NOMO-1 treated with DMSO at 0.1 percent for 48 hours (cell line): ENCODE data around the gene ADCY1.

Source experiments
- DNase-seq: peaks from one replicate; lab custom pipeline; 2025; ENCODE audit not compliant: unreplicated experiment; lab: John Stamatoyannopoulos, UW

Gene ADCY1

DNA sequence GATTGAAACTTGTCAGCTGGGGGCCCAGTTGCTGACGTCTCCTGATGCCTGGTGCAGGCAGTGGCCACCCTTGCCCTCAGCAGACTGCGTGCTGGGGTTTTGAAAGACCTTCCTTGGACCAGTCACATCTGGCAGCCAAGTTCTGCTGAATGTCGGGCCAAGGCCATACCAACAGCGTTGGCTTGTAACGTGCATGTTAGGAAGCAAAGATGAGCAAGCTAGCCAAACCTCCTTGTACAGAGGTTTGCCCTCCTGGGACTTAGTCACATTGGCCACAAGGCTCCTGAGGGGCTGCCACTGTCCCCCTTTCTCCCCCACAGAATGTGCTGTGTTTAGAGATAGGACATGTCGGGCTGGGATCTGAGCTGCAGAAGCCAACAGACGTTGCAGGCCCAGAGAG, 49.0 kb downstream of the ADCY1 start:
- DNase-seq = no peak

DNA sequence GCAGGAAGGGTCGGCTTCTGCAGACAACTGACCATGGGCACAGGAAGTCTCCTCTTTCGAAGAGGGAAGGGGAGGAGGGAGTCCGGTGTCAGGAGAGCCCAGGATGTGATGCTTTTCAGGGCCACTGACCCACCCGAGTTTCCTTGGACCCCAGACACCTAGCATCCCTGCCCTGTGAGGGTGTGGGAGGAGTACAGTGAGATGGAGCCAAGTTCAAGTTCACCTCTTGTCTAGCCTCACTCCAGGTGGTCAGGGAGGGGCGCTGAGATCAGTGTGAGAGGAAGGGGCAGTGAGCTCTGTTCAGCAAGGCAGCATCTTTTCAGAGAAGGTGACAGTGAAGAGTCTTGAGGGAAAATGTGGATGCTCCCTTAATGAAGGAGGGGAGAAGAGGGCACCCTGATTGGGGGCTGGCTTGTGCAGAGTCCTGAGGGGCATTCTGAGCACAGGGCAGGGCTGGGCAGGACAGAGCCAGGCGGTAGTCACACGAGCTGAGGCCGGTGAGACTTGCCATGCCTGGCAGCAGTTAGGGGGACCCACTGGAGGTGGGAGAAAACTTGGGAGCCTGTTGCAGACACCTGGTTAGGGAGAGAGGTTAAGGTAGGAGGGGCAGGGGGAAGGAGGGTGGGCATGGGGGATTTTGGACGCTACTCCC, 49.7 kb downstream of the ADCY1 start:
- no peak for DNase-seq

DNA sequence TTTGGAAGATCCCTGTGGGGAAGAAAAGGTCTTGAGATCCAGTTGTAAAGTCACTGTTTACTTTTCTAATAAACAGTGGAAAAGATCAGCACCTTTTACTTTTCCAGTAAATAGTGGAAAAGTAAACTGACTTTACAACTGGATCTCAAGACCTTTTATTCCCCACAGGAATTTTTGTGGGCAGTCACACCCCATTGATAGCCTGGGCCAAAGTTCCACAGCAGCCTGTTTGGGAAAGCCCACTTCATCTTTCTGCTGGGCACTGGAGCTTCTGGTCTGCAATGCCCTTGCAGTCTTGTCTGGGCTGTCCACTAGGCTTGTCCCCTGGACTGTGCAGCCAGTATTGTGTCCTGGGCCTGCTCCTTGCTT, 50.2 kb downstream of the ADCY1 start:
- DNase-seq = no peak

DNA sequence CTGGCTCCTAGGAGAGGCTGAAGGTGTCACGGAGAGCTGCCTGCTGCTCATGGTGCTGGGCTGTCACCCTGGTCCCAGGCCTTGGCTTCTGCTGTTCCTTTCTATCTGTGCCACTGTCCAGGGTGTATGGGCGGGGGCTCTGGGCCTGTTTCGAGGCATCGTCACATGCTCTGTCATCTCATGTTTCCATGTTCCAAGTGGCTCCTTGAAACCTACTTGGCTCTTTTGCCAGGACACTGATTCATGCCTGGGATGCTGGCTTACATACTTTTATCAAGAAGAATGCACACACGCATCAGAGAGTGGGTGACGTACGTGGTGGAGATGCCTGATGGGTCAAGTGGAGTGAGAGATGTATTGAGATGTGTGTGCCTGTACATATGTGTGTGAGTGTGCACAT, 50.9 kb downstream of the ADCY1 start:
- no peak for DNase-seq

DNA sequence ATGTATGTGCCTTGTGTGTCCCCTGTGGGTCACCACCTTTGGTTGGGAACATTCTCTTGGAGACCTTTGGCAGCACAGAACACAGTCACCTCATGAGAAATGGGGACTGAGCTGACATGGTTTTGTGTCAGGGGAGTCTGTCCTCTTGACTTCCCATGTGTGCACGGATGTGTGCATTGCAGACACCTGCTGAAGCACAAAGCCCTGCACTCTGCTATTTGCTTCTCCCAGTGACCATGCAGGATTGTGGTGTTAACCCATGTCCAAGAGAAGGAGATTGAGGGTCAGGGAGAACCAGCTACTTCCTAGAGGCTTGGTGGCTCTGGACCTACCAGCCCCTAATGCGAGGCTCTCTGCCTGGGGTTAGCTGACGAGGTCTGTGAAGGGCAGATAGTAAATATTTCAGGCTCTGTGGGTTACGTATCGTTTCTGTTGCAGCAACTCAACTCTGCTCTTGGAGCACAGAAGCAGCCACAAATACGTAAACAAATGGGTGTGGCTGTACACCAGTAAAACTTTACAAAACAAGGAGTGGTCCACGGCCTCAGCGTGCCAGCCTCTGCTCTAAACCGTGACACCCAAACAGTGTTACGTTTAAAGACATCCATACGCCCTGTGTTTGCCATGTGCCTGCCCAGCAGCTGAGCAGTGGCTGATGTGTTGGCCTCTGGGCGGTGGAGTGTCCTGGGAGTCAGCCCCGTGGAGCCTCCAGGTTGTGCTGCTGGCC, 51.7 kb downstream of the ADCY1 start:
- DNase-seq = no peak

DNA sequence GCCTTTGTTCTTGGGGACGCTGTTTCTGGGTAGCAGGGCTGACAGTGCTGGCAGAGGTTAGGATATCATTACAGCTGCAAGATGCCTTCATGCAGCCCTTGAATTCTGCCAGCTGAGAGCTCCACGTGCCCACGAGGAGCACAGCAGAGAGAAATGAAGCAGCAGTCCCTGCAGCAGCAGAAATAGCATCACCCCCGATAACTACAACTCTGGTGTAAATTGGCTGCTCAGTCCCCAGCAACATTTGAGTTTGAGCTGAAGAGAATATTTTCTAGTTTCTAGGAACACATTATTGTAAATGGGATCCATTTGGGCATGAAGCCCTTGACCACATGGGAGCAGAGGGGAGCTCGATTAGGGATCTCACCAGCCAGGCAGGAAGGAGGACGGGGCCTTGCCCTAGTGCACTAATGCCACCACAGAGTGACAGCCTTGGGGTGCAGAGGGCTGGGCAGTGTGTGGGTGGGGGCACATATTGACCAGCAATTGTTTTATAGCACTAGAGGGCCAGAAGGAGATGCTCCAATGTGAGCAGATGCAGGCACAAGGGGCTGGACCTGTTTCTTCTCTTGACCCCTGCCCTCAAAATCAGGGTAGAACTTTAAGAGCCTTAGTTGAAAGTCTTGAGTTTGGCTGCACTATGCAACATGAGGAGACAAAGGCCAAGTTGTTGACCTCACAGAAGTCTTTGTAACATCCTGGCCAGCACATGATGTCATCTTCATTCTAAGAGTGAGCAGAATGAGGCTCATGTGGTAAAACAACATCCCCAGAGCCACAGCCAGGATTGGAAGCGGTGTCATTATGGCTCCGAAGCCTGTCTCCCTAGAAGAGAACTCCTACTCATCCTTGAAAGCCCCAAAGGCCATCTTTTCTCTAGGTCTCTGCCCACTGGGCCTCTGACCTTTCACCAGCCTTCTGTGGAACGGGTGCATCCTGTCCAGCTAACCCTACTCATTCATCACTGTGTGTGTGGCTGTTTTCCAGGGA, 52.6 kb downstream of the ADCY1 start:
- DNase-seq = no peak

DNA sequence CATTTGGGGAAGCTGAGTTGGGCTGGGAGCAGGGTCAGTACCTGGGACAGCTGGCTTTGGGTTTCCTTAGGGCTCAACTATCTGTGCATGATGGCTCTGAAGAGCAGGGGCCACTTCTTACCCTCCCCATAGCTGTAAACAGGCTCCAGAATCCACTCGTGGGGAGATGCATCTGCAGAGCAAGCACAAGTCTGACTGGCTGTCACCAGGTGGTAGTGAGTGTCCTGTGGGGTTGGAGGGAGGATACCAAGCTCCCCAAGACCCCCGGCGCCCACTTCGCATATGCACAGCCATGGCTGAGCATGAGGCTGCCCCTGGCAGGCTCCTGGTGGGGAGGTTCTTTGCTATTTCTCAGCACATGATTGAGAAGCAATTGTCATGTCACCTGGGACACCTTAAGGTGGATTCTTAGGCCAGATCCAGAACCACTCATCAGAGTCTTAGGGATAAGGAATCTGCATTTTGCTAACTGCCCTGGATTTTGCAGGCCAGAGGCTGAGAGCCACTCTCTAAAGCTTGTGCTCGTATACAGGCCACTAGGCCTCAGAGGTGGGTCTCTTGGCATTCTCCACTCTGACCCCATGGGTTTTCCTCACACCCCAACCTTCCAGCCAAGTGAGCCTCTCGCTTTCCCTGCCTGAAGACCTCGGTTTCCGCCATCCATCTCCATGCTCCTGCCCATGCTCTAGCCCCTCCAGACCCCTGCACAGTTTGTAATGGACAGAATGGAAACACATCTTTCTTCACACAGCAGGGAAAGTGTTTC, 53.7 kb downstream of the ADCY1 start:
- DNase-seq = no peak

DNA sequence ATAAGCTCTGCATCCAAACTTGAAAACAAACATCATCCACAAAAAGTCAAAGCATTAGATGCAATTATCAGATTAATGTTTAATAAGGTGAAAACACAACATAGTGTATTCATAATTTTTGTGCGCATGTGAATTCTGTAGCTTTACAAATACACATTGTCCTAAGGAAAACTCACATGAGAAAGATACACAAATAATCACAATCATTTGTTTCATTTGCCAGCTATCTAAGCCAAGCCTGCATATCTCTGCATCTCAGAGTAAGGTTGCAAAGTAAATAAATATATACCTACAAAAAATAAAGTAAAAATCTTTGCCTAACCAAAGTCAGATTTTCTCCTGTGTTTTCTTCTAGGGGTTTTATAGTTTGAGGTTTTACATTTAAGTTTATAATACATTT, 57.4 kb downstream of the ADCY1 start:
- DNase-seq = no peak

DNA sequence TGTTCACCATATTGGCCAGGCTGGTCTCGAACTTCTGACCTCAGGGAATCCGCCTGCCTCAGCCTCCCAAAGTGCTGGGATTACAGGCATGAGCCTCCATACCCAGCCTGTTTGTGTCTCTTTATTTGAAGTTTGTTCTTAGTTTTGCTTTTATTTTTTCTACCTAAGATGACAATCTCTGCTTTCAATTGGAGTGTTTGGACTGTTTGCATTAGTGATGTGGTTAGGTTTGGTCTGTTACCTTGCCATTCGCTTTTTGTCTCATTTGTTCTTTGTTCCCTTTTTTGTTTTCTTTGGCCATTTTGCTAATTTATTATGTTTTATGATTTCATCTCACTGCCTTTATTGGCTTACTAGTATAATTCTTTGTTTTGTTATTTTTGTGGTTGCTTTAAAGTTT, 62.6 kb downstream of the ADCY1 start:
- DNase-seq = no peak

DNA sequence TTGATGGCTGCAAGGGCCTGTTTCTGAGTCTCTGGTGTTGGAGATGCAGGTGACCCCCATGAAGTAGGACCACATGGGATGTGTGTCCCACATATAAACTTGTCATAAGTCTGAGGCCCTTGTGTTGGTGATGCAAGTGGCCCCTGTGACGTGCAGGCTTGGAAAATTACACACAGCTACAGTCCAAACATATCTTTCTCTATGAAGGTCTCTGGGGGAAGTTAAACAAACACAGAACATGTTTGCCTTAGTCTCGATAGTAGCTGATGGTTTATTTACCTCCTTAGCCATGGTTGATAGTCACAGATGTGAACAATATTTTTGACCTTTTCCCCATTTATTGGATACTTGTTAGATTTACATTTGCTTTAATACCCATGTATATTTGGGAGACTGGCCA, 64.7 kb downstream of the ADCY1 start:
- no peak for DNase-seq

DNA sequence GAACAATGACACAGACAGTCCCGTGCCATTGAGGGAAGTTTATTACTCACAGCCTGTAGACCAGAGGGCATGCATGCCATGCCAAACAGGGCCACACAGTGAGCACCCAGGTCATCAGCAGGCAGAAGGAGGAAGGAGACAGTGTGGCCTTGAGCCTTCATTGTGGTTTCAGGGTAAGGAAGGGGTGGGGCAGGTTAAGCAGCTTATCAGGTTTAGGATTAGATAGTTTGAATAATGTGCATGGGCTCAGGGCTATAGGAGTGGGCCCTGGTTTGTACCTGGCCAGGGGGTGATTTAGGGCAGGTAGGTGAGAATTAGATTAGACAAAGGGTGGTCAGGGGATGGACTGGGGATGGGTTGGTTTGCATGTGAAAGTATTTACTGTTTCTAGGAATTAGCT, 67.9 kb downstream of the ADCY1 start:
- DNase-seq = no peak

DNA sequence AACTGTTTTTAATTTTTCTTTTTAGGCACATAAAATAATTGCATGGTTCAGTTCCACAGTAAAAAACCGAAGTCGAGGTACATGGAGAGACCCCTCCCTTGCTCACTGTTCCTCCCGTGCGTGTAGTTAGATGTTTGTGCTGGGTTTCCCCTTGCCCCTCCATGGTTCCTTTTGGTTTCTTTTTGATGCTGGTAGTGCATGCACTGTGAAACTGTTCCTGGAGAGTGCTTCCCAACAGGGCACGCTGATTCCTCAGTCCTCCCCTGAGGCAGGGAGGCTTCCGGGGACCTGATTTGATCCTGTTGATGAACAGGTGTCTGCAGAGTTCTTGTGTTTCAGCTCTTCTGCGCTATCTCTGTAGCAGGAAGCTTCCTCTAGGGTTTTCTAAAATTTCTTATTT, 69.5 kb downstream of the ADCY1 start:
- no peak for DNase-seq

DNA sequence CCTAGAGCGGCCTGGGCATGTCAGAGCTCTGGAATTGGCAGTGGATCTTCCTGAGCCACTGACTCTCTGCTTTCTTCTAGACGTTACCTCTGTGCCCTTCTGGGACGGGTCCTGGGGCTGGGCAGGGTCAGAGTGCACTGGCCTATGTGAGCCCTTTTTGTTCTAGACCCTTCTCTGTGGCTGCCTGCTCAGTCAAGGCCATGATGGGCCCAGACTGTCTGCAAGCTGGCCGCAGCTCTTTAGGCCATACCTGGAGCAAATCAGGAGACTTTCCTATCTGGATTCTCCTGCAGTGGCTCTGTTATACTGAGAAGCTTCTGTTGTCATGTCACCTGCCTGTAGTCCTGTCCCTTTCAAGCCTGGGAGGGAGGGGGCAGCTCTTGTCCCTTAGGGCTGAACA, 70.1 kb downstream of the ADCY1 start:
- no peak for DNase-seq

DNA sequence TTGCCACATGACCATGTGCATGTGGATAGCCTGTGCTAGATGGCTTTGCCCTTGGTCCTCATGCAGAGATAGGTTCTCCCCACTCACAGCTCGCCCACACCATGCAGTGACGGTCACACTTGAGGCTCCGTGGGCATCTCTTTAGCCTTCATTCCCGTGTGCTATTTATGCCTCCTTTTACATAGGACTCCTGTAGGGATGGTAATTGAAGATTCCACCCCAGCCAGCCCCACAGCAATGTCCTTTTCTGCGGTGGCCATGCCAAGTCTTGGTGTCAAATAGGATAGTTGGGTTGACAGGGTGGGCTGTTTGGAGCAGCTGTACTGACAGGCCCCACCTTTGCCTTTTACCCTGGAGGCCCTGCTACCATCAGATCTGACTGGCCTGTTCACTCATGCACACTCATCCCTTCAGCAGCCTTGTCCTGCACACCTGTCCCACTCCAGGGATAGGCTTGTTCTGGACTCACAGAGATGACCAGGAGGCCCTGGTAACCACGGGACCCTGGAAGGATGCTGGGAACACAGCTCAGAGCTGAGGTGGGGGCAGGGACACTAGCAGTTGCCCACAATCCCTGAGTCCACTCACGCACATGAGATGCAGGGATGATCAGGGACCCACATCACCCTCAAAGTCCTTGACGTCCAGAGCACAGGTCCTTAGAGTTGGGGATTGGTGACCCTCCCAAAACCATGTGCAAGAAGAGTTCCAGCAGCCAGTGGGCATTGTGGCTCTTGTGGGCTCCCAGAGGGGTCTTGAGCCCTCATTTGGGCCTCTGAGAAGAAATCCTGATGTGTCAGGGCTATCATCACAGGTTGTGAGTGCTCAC, 71.2 kb downstream of the ADCY1 start:
- no peak for DNase-seq

DNA sequence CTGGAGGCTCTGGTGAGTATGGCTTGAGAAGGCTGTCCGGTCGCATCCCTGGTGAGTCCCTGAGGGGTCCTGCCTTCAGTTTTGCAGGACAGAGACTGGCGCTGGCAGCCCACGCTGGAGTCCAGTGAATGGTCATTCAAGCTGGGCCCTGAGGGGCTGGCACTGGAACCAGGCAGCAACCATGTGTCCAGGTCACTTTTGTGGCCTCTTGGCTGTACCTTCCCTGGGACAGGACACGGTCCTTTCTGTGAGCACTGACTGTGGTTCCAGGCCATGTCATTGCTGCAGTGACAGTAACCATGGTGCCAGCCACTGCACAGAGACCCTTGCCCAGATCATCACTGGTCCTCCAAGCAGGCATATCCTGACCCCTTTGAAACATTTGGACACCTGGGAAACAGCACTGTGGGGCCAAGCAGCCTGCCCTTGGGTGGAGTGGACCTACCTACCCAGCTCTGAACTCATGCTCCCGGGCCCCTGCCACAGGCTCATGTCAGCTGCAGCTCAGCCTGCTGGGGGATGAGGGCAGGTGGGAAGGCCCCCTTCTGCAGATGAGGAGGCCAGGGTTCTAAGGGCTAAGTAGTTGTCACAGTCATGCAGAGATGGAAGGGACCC, 72.1 kb downstream of the ADCY1 start:
- DNase-seq = no peak

DNA sequence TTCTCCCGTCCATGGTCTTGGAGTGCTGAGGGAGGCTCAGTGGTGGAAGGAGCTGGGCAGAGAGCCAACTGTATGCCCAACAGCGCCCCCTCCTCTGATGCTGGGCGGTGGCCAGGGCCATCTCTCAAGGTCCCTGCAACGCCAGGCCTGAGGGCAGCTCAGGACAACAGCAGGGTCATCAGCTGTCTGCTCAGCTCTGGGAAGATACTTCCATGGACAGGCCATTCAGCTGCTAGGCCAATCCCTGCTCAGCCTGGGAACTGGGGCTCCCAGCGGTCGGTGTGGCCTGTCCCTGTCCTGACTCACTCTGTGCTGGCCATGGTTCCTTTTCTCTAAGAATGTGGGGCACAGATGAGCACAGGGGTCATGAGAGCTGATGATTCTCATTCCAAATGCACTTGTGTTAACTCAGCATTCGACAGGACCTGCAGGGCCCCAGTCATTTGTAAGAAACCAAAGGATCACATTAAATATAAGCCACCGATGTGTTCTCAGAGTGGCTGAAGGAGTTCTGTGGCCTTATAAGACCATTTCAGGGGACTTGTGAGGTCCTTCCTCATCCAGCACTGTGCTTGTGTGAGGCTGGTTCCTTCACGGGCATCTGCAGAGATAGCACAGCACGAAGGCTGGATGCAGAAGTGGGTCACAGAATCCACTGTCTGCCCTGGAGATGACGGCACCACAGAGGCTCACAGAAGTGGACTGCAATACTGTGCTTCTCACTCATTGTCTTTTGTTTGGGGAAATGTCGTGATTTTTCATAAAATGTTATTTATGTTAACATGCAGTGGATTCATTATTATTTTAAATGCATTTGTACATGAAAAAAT, 73.0 kb downstream of the ADCY1 start:
- DNase-seq = no peak

DNA sequence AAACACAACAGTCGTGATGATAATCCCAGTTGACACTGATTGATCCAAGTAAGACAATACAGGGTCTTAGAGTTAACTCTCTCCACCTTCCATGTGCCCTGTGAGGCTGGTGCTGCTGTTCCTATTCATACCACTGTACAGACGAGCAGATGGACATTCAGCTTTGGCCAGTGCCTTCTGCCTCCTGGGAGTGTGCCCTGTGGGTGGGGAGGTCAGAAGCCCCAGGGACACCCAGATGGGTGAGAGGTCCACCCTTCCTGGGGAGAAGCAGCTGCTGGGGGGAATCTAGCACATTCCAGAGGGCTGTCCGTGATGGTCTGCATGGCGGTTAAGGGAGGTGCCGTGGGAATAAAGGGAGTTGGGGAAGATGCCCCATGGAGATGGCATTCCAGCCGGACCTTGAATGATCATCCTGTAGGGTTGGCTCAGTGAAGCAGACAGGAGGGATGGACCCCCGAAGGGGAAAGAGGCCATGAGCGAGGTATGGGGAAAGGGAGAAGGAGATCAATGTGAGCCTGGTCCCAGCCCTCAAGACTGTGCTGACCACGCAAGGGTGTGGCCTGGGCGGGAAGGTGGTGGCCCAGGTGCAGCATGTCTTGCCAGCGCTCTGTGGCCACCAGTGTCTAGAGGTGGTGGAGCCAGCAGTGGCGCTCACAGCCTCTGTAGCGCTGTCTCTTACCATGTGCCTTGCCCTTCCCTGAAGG, 74.0 kb downstream of the ADCY1 start:
- DNase-seq = no peak

DNA sequence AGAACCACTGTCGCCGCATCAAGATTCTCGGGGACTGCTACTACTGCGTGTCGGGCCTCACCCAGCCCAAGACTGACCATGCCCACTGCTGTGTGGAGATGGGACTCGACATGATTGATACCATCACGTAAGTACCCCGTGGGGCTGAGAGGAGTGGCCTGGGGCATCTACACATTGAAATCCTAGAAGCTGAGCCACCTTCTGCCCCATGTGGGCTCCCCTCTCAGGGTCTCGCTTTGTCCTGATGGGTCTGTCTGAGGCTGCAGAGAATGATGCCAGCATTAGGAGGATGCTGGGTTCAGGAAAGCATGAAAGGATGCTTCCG, 74.5 kb downstream of the ADCY1 start:
- no peak for DNase-seq
